IPS-18c (cell line): ENCODE results near the gene HSD3B1.

Source experiments
- H3K4me3 ChIP-seq: 2 replicates; pipeline ENCODE4 v1.7.0; 2013; ENCODE audit warnings: low read depth, mild to moderate bottlenecking, low read length, moderate library complexity; ENCODE audit not compliant: insufficient read depth
- H3K9me3 ChIP-seq: one replicate; pipeline ENCODE4 v1.6.1; 2013; ENCODE audit warnings: mild to moderate bottlenecking, low read length, moderate library complexity; ENCODE audit not compliant: control insufficient read depth, insufficient read depth

The HSD3B1 gene

GRCh38 chr1:119506941-119507340, at the start of gene HSD3B1:
Gene HSD3B1, plus strand, starts transcription at chr1:119507210. Its CDS starts 267 bp downstream, at chr1:119507477.
- no peak within 1 kb of the TSS for H3K4me3 ChIP-seq

GRCh38 chr1:119462964-119463363, 44.0 kb upstream of the HSD3B1 start:
- Histone ChIP-seq H3K4me3 (no peak overlapping the region), H3K9me3 (no peaks in the 10 kb centered on the region)

More at GRCh38 chr1:119506941-119507340, at the start of gene HSD3B1:
- H3K9me3 ChIP-seq: no peaks in the 10 kb centered on the region

GRCh38 chr1:119463569-119463968, 43.4 kb upstream of the HSD3B1 start:
- H3K9me3 ChIP-seq: no peaks in the 10 kb centered on the region
- H3K4me3 ChIP-seq: no peak overlapping the region

GRCh38 chr1:119466445-119466844, 40.6 kb upstream of the HSD3B1 start:
- no peaks in the 10 kb centered on the region for H3K9me3 ChIP-seq

GRCh38 chr1:119467219-119467618, 39.8 kb upstream of the HSD3B1 start:
- Histone ChIP-seq H3K9me3 (no peaks in the 10 kb centered on the region), H3K4me3 (no peak overlapping the region)

More at GRCh38 chr1:119466445-119466844, 40.6 kb upstream of the HSD3B1 start:
- no peak overlapping the region for H3K4me3 ChIP-seq

GRCh38 chr1:119467857-119468668, 38.9 kb upstream of the HSD3B1 start:
- Histone ChIP-seq H3K4me3 (no peak overlapping the region), H3K9me3 (no peaks in the 10 kb centered on the region)

- no peak overlapping the region for H3K4me3 ChIP-seq
- H3K9me3 ChIP-seq: no peaks in the 10 kb centered on the region
Observed at GRCh38 chr1:119469741-119470140, 37.3 kb upstream of the HSD3B1 start.

GRCh38 chr1:119470377-119470776, 36.6 kb upstream of the HSD3B1 start:
- no peaks in the 10 kb centered on the region for H3K9me3 ChIP-seq
- no peak overlapping the region for H3K4me3 ChIP-seq

- H3K9me3 ChIP-seq: no peaks in the 10 kb centered on the region
- no peak overlapping the region for H3K4me3 ChIP-seq
Observed at GRCh38 chr1:119470958-119471357, 36.1 kb upstream of the HSD3B1 start.

GRCh38 chr1:119471566-119471965, 35.4 kb upstream of the HSD3B1 start:
- Histone ChIP-seq H3K9me3 (no peaks in the 10 kb centered on the region), H3K4me3 (no peak overlapping the region)

- Histone ChIP-seq H3K9me3 (no peaks in the 10 kb centered on the region), H3K4me3 (no peak overlapping the region)
Observed at GRCh38 chr1:119472080-119472818, 34.8 kb upstream of the HSD3B1 start.

- H3K4me3 ChIP-seq: no peak overlapping the region
- no peaks in the 10 kb centered on the region for H3K9me3 ChIP-seq
Observed at GRCh38 chr1:119472819-119473175, 34.2 kb upstream of the HSD3B1 start.

GRCh38 chr1:119475866-119476439, 31.1 kb upstream of the HSD3B1 start:
- no peaks in the 10 kb centered on the region for H3K9me3 ChIP-seq
- H3K4me3 ChIP-seq: no peak overlapping the region

GRCh38 chr1:119477710-119478109, 29.3 kb upstream of the HSD3B1 start:
- H3K9me3 ChIP-seq: no peaks in the 10 kb centered on the region
- H3K4me3 ChIP-seq: no peak overlapping the region

- Histone ChIP-seq H3K4me3 (no peak overlapping the region), H3K9me3 (no peaks in the 10 kb centered on the region)
Observed at GRCh38 chr1:119480175-119480574, 26.8 kb upstream of the HSD3B1 start.

- Histone ChIP-seq H3K4me3 (no peak overlapping the region), H3K9me3 (no peaks in the 10 kb centered on the region)
Observed at GRCh38 chr1:119481951-119482350, 25.1 kb upstream of the HSD3B1 start.

GRCh38 chr1:119482517-119483425, 24.2 kb upstream of the HSD3B1 start:
- H3K9me3 ChIP-seq: no peaks in the 10 kb centered on the region
- H3K4me3 ChIP-seq: no peak overlapping the region
